VCaP (cell line): ENCODE results near the gene NUDT5.
"Not testable (repeated sequence)": the region's sequence is repeated elsewhere in the genome, so short reads cannot be mapped to it uniquely, and the experiment has no call there.

ENCODE experiments used
- H3K27ac ChIP-seq: fragments of 450-650 bp; 2 replicates; pipeline ENCODE4 v1.5.1; 2017
- CTCF ChIP-seq: fragments of 450-650 bp; conservative IDR thresholded peaks from 2 replicates; pipeline ENCODE4 v1.5.1; 2017; ENCODE audit warnings: mild to moderate bottlenecking, moderate library complexity

The NUDT5 gene

DNA sequence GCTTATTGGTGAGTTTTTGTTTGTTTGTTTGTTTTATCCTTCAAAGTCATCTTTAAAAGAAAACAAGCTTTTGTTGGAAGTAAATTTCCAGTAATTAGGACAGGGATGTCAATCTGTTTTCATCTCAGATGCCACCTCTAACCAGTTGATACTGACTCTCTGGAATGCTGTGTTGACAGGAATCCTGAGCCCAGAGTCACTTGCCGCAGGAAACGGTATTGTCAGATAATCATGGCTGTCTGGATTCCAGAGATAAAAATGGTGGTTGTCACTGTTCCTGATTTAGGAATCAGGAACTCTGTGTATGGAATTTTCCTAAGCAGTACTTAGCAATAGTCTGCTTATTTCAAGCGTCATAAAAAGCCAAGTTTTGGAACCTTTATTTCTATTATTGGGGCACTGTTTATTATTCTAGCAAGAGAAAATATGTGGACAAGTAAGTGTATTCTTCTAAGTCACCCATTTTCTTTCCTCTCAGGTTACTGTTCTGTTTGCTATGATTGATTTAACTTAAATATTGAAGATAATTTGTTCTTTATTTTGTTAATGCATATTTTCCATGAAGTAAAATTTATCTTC, 39.5 kb upstream of the NUDT5 start:
- no peak for TF ChIP-seq CTCF
- H3K27ac ChIP-seq: no peak overlapping the region

GRCh38 chr10:12234687-12235086, 39.0 kb upstream of the NUDT5 start:
- H3K27ac ChIP-seq: not testable (repeated sequence)

DNA sequence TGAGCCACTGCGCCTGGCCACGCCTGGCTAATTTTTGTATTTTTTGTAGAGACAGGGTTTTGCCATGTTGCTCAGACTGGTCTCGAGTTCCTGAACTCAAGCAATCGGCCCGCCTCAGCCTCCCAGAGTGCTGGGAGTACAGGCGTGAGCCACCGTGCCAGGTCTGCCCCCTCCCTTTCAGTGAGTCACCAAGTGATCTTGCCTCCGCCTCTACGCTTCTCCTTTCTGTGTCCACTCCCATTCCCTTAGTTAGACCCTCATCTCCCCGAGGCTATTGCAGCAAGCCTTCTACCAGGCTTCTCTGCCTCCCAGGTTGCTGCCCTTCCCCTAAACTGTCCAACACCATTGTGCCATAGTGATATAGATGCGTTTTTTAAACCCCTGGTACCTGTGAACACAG, 33.2 kb upstream of the NUDT5 start:
- H3K27ac ChIP-seq: no peak overlapping the region
- no peak for TF ChIP-seq CTCF

- H3K27ac ChIP-seq: not testable (repeated sequence)
Measured at GRCh38 chr10:12226438-12226837, 30.7 kb upstream of the NUDT5 start.

DNA sequence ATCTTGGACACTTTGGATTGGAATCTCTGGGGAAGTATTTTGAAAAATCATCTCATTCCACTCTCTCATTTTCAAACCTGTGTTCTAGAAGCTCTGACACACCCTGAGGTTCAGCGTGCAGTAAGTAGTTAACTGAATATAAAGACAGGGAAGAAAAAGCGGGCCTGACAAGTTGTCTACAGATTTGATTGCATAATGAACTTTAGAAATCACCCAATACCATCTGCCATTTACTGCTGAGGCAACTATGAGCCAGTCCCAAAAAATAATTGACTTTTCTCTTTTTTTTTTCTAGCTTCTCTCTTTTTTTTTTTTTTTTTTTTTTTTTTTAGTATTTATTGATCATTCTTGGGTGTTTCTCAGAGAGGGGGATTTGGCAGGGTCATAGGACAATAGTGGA, 29.8 kb upstream of the NUDT5 start:
- H3K27ac ChIP-seq: no peak overlapping the region
- TF ChIP-seq CTCF: no peak

DNA sequence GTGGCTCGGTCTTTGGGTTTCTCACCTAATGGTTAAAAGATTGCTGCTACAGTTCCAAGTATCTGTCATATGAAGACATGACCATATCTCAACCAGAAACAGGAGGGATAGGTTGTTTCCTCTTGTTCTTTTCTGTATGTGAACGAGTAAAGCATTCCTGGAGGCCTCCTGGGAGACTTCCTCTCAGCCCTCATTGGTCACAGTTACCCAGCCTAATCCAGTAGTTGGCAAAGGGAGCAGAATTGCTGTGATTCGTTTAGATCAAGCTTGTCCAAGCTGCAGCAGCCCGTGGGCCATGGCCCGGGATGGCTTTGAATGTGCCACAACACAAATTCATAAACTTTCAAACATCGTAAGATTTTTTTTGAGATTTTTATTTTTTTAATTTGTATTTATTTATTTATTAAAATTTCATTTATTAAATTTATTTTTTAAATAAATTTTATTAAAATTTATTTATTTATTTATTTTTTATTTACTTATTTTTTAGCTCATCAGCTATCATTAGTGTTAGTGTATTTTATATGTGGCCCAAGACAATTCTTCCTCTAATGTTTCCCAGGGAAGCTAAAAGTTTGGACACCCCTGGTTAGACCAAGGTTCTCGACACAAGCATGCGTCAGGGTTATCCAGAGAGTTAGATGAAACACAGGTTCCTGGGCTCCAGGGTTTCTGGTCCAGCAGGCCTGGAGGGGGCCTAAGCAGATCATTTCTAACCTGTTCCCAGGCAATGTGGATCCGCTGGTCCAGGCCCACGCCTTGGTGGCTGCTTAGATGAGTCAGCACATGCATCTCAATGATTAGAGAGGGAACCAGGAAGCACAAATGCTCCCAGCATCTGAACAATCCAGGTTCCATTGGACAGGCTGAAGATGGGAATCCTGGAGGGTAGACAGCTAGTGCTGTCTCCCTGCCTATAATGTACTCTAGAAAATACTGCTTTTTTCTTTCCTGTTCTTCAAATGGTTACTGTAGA, 25.9 kb upstream of the NUDT5 start:
- H3K27ac ChIP-seq: no peak overlapping the region; the same call in 1 of the 2 replicates
- no peak for TF ChIP-seq CTCF

- H3K27ac ChIP-seq: no peak overlapping the region
- no peak for TF ChIP-seq CTCF
Measured at GRCh38 chr10:12218991-12219390, 23.3 kb upstream of the NUDT5 start.

- H3K27ac ChIP-seq: no peak overlapping the region
- peak; percentile 78 for TF ChIP-seq CTCF
Measured at GRCh38 chr10:12214763-12215218, 19.1 kb upstream of the NUDT5 start.
